HL-60 (cell line): ENCODE measurements around the gene DEXI.

Experiments
- DNase-seq, 2 experiments: peaks; one replicate each; pipeline ENCODE4 v3.0.0-alpha.2; 2010 to 2020; ENCODE audit warnings: low read depth in 1 of 2, low spot score in 1 of 2
- H3K27ac ChIP-seq: fragments of 250-450 bp; sonication (Bioruptor Pico); replicated peaks from 2 replicates; pipeline ENCODE4 v1.5.1; 2020; ENCODE audit warnings: mild to moderate bottlenecking, moderate library complexity
- H3K27me3 ChIP-seq: fragments of 250-450 bp; sonication (Bioruptor Pico); 2 replicates; pipeline ENCODE4 v1.5.1; 2021; ENCODE audit warnings: mild to moderate bottlenecking, moderate library complexity; ENCODE audit not compliant: insufficient read depth, poor library complexity, severe bottlenecking
- H3K4me3 ChIP-seq: replicated peaks from 2 replicates; pipeline ENCODE4 v1.5.1; 2011; ENCODE audit warnings: mild to moderate bottlenecking, control low read depth, low read length; ENCODE audit not compliant: insufficient read depth
- CTCF ChIP-seq: IDR thresholded peaks from one replicate; pipeline ENCODE4 v1.5.1; 2011; ENCODE audit warnings: low read length, control low read depth, inconsistent platforms; ENCODE audit not compliant: insufficient read depth
- GABPA ChIP-seq: IDR thresholded peaks from 2 replicates; pipeline ENCODE4 v1.6.1; 2012; ENCODE audit warnings: low read depth
- POLR2AphosphoS5 ChIP-seq: IDR thresholded peaks from 2 replicates; pipeline ENCODE4 v1.6.1; 2012; ENCODE audit warnings: low read depth
- REST ChIP-seq: IDR thresholded peaks from 2 replicates; pipeline ENCODE4 v1.6.1; 2012; ENCODE audit warnings: low read depth; ENCODE audit not compliant: insufficient replicate concordance
- SPI1 ChIP-seq: IDR thresholded peaks from 2 replicates; pipeline ENCODE4 v1.6.1; 2012; ENCODE audit warnings: low read depth, mild to moderate bottlenecking, borderline replicate concordance

The DEXI gene

GRCh38 chr16:10984509-10984908 lies 42.2 kb upstream of the DEXI start:
- no peaks in the 10 kb centered on the region for H3K27me3 ChIP-seq
- TF ChIP-seq REST (no peak), GABPA (no peak), CTCF (no peak), SPI1 (no peak), POLR2AphosphoS5 (no peak)
- no peak overlapping the region for H3K27ac ChIP-seq
- DNase-seq: no peak
- H3K4me3 ChIP-seq: no peak overlapping the region

DNA sequence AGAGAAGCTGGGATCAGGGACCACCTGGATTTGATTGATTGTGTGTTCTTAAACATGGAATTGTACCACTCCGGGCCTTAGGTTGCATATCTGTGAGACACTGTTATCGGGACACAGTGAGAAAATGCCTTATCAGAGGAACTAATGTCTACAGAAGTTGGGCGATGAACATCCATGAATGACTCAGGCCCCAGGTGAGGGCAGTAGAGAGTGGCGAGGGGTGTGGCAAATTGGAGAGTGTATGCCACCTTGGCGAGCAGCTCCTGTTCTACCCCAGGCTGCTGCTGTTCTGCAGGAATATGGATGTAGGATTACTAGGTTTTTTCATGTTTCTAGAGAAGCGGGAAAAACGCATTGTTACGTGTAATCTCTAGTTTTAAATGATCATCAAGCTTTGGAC lies 40.9 kb upstream of the DEXI start:
- Histone ChIP-seq H3K27ac (no peak overlapping the region), H3K27me3 (no peaks in the 10 kb centered on the region), H3K4me3 (no peak overlapping the region)
- no peak for TF ChIP-seq REST
- no peak for TF ChIP-seq CTCF
- TF ChIP-seq SPI1: no peak
- no peak for TF ChIP-seq POLR2AphosphoS5
- no peak for TF ChIP-seq GABPA
- DNase-seq: no peak

DNA sequence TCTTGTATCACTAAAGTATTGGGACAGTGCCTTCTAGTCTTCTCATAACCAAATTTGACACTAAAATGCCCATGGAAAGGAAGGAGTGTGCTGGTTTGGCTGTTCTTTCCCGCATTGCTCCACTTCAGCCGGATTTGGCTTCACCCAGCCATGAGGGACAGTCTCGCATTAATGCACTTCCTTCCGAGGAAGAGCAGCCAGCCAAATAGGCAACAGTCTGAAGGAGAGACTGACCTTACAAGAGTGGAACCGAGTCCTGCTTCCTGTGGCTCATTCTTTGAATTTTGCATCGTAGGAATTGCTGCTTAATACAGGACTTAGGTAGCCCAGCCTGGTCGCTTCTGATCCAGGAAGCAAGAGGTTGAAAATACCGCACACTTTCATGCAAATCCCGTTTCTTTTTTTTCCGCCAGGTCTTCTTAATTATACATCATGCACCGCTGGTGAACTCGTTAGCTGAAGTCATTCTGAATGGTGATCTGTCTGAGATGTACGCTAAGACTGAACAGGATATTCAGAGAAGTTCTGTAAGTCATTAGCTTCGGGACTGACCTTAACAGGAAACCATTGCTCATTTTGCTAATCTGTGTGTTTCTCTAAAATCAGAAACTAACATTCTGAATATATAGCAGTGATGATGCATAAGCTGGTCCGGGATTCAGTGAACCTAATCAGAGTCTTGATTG lies 40.3 kb upstream of the DEXI start:
- no peaks in the 10 kb centered on the region for H3K27me3 ChIP-seq
- DNase-seq: no peak
- TF ChIP-seq REST: no peak
- TF ChIP-seq GABPA: no peak
- TF ChIP-seq POLR2AphosphoS5: no peak
- TF ChIP-seq CTCF: no peak
- no peak for TF ChIP-seq SPI1
- H3K27ac ChIP-seq: no peak overlapping the region
- H3K4me3 ChIP-seq: no peak overlapping the region
